Panc1 (cell line): ENCODE data around the gene MAML1. TPM values are rescaled to one million over a fixed set of nuclear protein-coding genes. Genes with fewer than 3 reads are reported as not detected.
A peak's percentile ranks its signal among the peaks of the same experiment; 100 is the strongest.
"Not testable (repeated sequence)": the region's sequence is repeated elsewhere in the genome, so short reads cannot be mapped to it uniquely, and the experiment has no call there.

Experiments used
- ATAC-seq: fragments of 200-7000 bp; cut with Tn5 transposase; 2 replicates; pipeline ENCODE4 v1.9.1; 2020; ENCODE audit warnings: mild to moderate bottlenecking, moderate library complexity
- BruUV-seq: library from RNA; stranded (reverse); fragments of 400-500 nt; replicated peaks from 2 replicates; lab custom pipeline; 2021; lab: Mats Ljungman, UMichigan
- CTCF ChIA-PET: fragments of 300-600 bp; sonication (Branson Sonifier 250); formaldehyde crosslinking; loops from one replicate; lab custom pipeline; 2022; ENCODE audit warnings: antibody characterized with exemption; lab: Charles Lee
- POLR2A ChIA-PET: fragments of 300-600 bp; sonication (Branson Sonifier 250); formaldehyde crosslinking; loops from one replicate; lab custom pipeline; 2022; ENCODE audit warnings: antibody characterized with exemption; lab: Charles Lee
- DNase-seq: peaks from one replicate; pipeline ENCODE4 v3.0.0-alpha.2; 2010; ENCODE audit warnings: low read depth, low spot score
- H3K27ac ChIP-seq: 2 replicates; pipeline ENCODE4 v1.5.1; 2011; ENCODE audit warnings: mild to moderate bottlenecking, low read length, inconsistent platforms
- H3K27me3 ChIP-seq: fragments of 200-500 bp; sonication (Bioruptor generic); 2 replicates; pipeline ENCODE4 v1.6.0; 2014; ENCODE audit warnings: low read length, inconsistent platforms; ENCODE audit not compliant: control insufficient read depth, insufficient read depth
- H3K36me3 ChIP-seq: fragments of 200-500 bp; sonication (Bioruptor generic); 2 replicates; pipeline ENCODE4 v1.5.1; 2014; ENCODE audit warnings: inconsistent platforms, mild to moderate bottlenecking, low read length, moderate library complexity; ENCODE audit not compliant: control insufficient read depth, insufficient read depth
- H3K4me1 ChIP-seq: 2 replicates; pipeline ENCODE4 v1.5.1; 2011; ENCODE audit warnings: inconsistent platforms, mild to moderate bottlenecking, low read length, moderate library complexity; ENCODE audit not compliant: control insufficient read depth, insufficient read depth
- H3K4me3 ChIP-seq, 2 experiments: 2 replicates each; pipeline ENCODE4 v1.5.1; 2011 to 2012; ENCODE audit warnings: low read depth in 2 of 2, low read length in 2 of 2, mild to moderate bottlenecking in 2 of 2, inconsistent platforms in 1 of 2, moderate library complexity in 1 of 2
- H3K9me3 ChIP-seq: fragments of 200-500 bp; sonication (Bioruptor generic); 2 replicates; pipeline ENCODE4 v1.5.1; 2014; ENCODE audit warnings: low read depth, mild to moderate bottlenecking, inconsistent platforms, low read length, moderate library complexity; ENCODE audit not compliant: control insufficient read depth, insufficient read depth
- POLR2AphosphoS5 ChIP-seq: IDR thresholded peaks from 2 replicates; pipeline ENCODE4 v1.6.1; 2012; ENCODE audit warnings: mild to moderate bottlenecking, low read depth, low read length, moderate library complexity
- SIN3A ChIP-seq: IDR thresholded peaks from 2 replicates; pipeline ENCODE4 v1.6.1; 2012; ENCODE audit warnings: low read depth, mild to moderate bottlenecking, low read length, moderate library complexity, borderline replicate concordance; ENCODE audit not compliant: insufficient read depth
- TCF7L2 ChIP-seq: IDR thresholded peaks from 2 replicates; pipeline ENCODE4 v1.6.1; 2011; ENCODE audit warnings: mild to moderate bottlenecking, low read depth, low read length, inconsistent platforms
- in situ Hi-C: cut with HindIII; loops from 2 replicates; pipeline ENCODE4 v1.10.0; 2016; ENCODE audit warnings: low sequenced_read_pairs, low pct_unique_long_range_greater_than_20kb
- intact Hi-C: fragments of 100-400 bp; cut with micrococcal nuclease; formaldehyde crosslinking; loops from one replicate; pipeline ENCODE4 v1.10.0; 2022; ENCODE audit not compliant: unreplicated experiment
- total RNA-seq: library from RNA; stranded (reverse); gene quantifications from one replicate; pipeline ENCODE4 v1.2.1, GENCODE V29; 2021; ENCODE audit not compliant: unreplicated experiment
- TF ChIP-seq, protein P1 (sequence below), 2 experiments: IDR thresholded peaks; 2 replicates each; pipeline ENCODE4 v1.6.1; 2011 to 2012; ENCODE audit warnings: low read depth in 2 of 2, control low read depth in 1 of 2, low read length in 1 of 2, mild to moderate bottlenecking in 1 of 2, moderate library complexity in 1 of 2; ENCODE audit not compliant: insufficient read depth in 1 of 2
- TF ChIP-seq, protein P2 (sequence below): fragments of 450-650 bp; IDR thresholded peaks from 2 replicates; pipeline ENCODE4 v1.5.1; 2017; ENCODE audit warnings: mild to moderate bottlenecking

Gene MAML1
- total RNA-seq, 1 experiment from 2014 or later: 31.3 TPM

DNA sequence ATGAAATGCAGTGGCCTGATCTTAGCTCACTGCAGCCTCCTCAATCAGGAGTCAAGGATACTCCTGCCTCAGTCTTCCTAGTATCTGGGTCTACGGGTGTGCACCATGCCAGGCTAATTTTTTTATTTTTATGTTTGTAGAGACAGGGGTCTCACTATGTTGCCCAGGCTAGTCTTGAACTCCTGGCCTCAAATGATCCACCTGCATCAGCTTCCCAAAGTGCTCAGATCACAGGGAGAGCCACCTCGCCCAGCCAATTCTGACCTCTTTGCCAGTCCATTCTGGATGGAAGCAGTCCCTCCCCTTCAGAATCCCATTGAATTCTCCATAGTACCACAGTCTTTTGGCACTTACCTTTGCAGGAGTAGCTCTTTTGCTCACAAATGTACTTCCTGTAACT lies 35.5 kb upstream of the MAML1 start:
- Histone ChIP-seq H3K27ac (peak overlapping the region; percentile 99), H3K4me3 (no peak overlapping the region), H3K4me1 (peaks cover 14% of the 10 kb centered on the region; the same call in 1 of the 2 replicates), H3K27me3 (no peaks in the 10 kb centered on the region), H3K9me3 (no peaks in the 10 kb centered on the region), H3K36me3 (peaks cover 13% of the 10 kb centered on the region; the same call in 1 of the 2 replicates)
- ChIA-PET POLR2A (no interaction called here), CTCF (no interaction called here)
- in situ Hi-C loops: no loop called here
- intact Hi-C loops: no loop called here
- DNase-seq (no peak), ATAC-seq (no peak)
- TF ChIP-seq, protein P1, sequence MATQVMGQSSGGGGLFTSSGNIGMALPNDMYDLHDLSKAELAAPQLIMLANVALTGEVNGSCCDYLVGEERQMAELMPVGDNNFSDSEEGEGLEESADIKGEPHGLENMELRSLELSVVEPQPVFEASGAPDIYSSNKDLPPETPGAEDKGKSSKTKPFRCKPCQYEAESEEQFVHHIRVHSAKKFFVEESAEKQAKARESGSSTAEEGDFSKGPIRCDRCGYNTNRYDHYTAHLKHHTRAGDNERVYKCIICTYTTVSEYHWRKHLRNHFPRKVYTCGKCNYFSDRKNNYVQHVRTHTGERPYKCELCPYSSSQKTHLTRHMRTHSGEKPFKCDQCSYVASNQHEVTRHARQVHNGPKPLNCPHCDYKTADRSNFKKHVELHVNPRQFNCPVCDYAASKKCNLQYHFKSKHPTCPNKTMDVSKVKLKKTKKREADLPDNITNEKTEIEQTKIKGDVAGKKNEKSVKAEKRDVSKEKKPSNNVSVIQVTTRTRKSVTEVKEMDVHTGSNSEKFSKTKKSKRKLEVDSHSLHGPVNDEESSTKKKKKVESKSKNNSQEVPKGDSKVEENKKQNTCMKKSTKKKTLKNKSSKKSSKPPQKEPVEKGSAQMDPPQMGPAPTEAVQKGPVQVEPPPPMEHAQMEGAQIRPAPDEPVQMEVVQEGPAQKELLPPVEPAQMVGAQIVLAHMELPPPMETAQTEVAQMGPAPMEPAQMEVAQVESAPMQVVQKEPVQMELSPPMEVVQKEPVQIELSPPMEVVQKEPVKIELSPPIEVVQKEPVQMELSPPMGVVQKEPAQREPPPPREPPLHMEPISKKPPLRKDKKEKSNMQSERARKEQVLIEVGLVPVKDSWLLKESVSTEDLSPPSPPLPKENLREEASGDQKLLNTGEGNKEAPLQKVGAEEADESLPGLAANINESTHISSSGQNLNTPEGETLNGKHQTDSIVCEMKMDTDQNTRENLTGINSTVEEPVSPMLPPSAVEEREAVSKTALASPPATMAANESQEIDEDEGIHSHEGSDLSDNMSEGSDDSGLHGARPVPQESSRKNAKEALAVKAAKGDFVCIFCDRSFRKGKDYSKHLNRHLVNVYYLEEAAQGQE (IDR thresholded peaks at IDR 0.05; ENCODE audit: insufficient read depth in 1 of 2, low read depth in 2 of 2, low read length in 1 of 2): no peak
- TF ChIP-seq SIN3A: no peak
- TF ChIP-seq TCF7L2: no peak
- no peak for TF ChIP-seq POLR2AphosphoS5
- TF ChIP-seq, protein P2, sequence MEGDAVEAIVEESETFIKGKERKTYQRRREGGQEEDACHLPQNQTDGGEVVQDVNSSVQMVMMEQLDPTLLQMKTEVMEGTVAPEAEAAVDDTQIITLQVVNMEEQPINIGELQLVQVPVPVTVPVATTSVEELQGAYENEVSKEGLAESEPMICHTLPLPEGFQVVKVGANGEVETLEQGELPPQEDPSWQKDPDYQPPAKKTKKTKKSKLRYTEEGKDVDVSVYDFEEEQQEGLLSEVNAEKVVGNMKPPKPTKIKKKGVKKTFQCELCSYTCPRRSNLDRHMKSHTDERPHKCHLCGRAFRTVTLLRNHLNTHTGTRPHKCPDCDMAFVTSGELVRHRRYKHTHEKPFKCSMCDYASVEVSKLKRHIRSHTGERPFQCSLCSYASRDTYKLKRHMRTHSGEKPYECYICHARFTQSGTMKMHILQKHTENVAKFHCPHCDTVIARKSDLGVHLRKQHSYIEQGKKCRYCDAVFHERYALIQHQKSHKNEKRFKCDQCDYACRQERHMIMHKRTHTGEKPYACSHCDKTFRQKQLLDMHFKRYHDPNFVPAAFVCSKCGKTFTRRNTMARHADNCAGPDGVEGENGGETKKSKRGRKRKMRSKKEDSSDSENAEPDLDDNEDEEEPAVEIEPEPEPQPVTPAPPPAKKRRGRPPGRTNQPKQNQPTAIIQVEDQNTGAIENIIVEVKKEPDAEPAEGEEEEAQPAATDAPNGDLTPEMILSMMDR: no peak
- no TSS peak for BruUV-seq

DNA sequence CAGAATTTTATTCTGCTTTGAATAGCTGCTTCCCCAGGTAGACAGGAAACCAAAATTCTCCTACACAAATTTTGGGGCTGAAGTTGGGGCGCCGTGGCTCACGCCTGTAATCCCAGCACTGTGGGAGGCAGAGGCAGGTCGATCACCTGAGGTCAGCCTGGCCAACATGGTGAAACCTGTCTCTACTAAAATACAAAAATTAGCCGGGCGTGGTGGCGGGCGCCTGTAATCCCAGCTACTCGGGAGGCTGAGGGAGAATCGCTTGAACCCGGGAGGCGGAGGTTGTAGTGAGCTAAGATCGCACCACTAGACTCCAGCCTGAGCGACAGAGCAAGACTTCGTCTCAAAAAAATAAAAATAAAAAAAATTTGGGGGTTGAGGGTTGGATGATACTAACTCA lies 35.1 kb upstream of the MAML1 start:
- intact Hi-C loops: not testable (repeated sequence)

More for the DNA sequence above, 35.1 kb upstream of the MAML1 start:
- CTCF ChIA-PET, H3K27me3 ChIP-seq, DNase-seq, ATAC-seq, H3K9me3 ChIP-seq, POLR2A ChIA-PET, BruUV-seq, in situ Hi-C loops: not testable (repeated sequence)
- peak overlapping the region; percentile 99 for H3K27ac ChIP-seq
- peaks cover 14% of the 10 kb centered on the region; the same call in 1 of the 2 replicates for H3K4me1 ChIP-seq
- peaks cover 13% of the 10 kb centered on the region; the same call in 1 of the 2 replicates for H3K36me3 ChIP-seq
- H3K4me3 ChIP-seq: peak overlapping the region; percentile 64 to 69
